Myocyte (in vitro differentiated cells): ENCODE data around the gene KCNQ2. TPM values are rescaled to one million over a fixed set of nuclear protein-coding genes. Genes with fewer than 3 reads are reported as not detected.

Experiments
- DNase-seq: peaks from one replicate; pipeline ENCODE4 v3.0.0-alpha.2; 2012; ENCODE audit warnings: low read depth
- total RNA-seq: library from RNA; depleted of rRNA; stranded (reverse); fragments of >200 nt; gene quantifications from 2 replicates; pipeline ENCODE4 v1.2.3, GENCODE V29; 2014

Gene KCNQ2
- total RNA-seq, 1 donor from 2014 or later: not detected

GRCh38 chr20:63359937-63360849 is 112.3 kb downstream of the KCNQ2 start:
- DNase-seq: no peak

- no peak for DNase-seq
Observed at GRCh38 chr20:63359164-63359934, 113.1 kb downstream of the KCNQ2 start.

GRCh38 chr20:63357921-63358905 is 114.2 kb downstream of the KCNQ2 start:
- DNase-seq: no peak

GRCh38 chr20:63356931-63357879 is 115.2 kb downstream of the KCNQ2 start:
- no peak for DNase-seq

- DNase-seq: no peak
Observed at GRCh38 chr20:63356511-63356910, 115.9 kb downstream of the KCNQ2 start.

- DNase-seq: no peak
Observed at GRCh38 chr20:63355781-63356295, 116.6 kb downstream of the KCNQ2 start.

GRCh38 chr20:63354636-63355350 is 117.7 kb downstream of the KCNQ2 start:
- DNase-seq: no peak

- no peak for DNase-seq
Observed at GRCh38 chr20:63352811-63353221, 119.6 kb downstream of the KCNQ2 start.

GRCh38 chr20:63351811-63352591 is 120.5 kb downstream of the KCNQ2 start:
- DNase-seq: no peak

GRCh38 chr20:63351326-63351700 is 121.1 kb downstream of the KCNQ2 start:
- no peak for DNase-seq

- no peak for DNase-seq
Observed at GRCh38 chr20:63350597-63351325, 121.7 kb downstream of the KCNQ2 start.

Other genes starting within 250 kb of the KCNQ2 start
- gene BIRC7, start 236.8 kb downstream of the KCNQ2 start, total RNA-seq: not detected in 2 replicates
- not detected in 2 replicates for gene NKAIN4, start 218.2 kb downstream of the KCNQ2 start, total RNA-seq
- gene ARFGAP1, start 199.8 kb downstream of the KCNQ2 start, total RNA-seq: 83.8 and 96.3 TPM in 2 replicates
- gene COL20A1, start 179.5 kb downstream of the KCNQ2 start, total RNA-seq: 0.05 and 0.21 TPM in 2 replicates
- gene CHRNA4, start 111.3 kb downstream of the KCNQ2 start, total RNA-seq: not detected in 2 replicates
- gene EEF1A2, start 26.4 kb upstream of the KCNQ2 start, total RNA-seq: 456 and 555 TPM in 2 replicates
- gene PPDPF, start 48.1 kb upstream of the KCNQ2 start, total RNA-seq: 230 and 275 TPM in 2 replicates
- 2.1 and 5.2 TPM in 2 replicates for gene PTK6, start 64.7 kb upstream of the KCNQ2 start, total RNA-seq
- gene SRMS, start 75.1 kb upstream of the KCNQ2 start, total RNA-seq: not detected in 2 replicates
- gene FNDC11, start 81.5 kb upstream of the KCNQ2 start, total RNA-seq: 0.75 TPM in 1 of 2 replicates, not detected in the other
- gene HELZ2, start 101.6 kb upstream of the KCNQ2 start, total RNA-seq: 15.5 and 17.9 TPM in 2 replicates
- 12.4 and 14.3 TPM in 2 replicates for gene GMEB2, start 154.4 kb upstream of the KCNQ2 start, total RNA-seq
- gene STMN3, start 180.8 kb upstream of the KCNQ2 start, total RNA-seq: 13.8 and 14.7 TPM in 2 replicates
- 12.2 and 16.6 TPM in 2 replicates for gene RTEL1, start 185.7 kb upstream of the KCNQ2 start, total RNA-seq
- gene TNFRSF6B, start 224.0 kb upstream of the KCNQ2 start, total RNA-seq: 4.9 and 5.2 TPM in 2 replicates
- gene ARFRP1, start 235.3 kb upstream of the KCNQ2 start, total RNA-seq: 47.1 and 63.1 TPM in 2 replicates
- gene ZGPAT, start 235.4 kb upstream of the KCNQ2 start, total RNA-seq: 21.4 and 33.2 TPM in 2 replicates